Smooth muscle cell (in vitro differentiated cells): ENCODE measurements around the gene GRID1. TPM values are rescaled to one million over a fixed set of nuclear protein-coding genes. Genes with fewer than 3 reads are reported as not detected.

Source experiments
- DNase-seq: peaks from one replicate; lab custom pipeline; 2025; ENCODE audit not compliant: unreplicated experiment; lab: John Stamatoyannopoulos, UW
- H2AFZ ChIP-seq: fragments of 200-600 bp; sonication (generic); 2 replicates; pipeline ENCODE4 v1.6.0; 2016; ENCODE audit warnings: antibody characterized with exemption, low read depth, mild to moderate bottlenecking
- H3F3A ChIP-seq: fragments of 200-600 bp; sonication (generic); 2 replicates; pipeline ENCODE4 v1.6.0; 2017; ENCODE audit warnings: antibody characterized with exemption, low read depth
- H3K27ac ChIP-seq: fragments of 200-600 bp; sonication (generic); 2 replicates; pipeline ENCODE4 v1.5.1; 2016; ENCODE audit warnings: low read depth, mild to moderate bottlenecking
- H3K27me3 ChIP-seq: fragments of 200-600 bp; sonication (generic); 2 replicates; pipeline ENCODE4 v1.6.1; 2016; ENCODE audit warnings: low read depth, mild to moderate bottlenecking
- H3K36me3 ChIP-seq: fragments of 200-600 bp; sonication (generic); 2 replicates; pipeline ENCODE4 v1.5.1; 2016; ENCODE audit warnings: low read depth
- H3K4me1 ChIP-seq: fragments of 200-600 bp; sonication (generic); 2 replicates; pipeline ENCODE4 v1.5.1; 2016; ENCODE audit warnings: low read depth
- H3K4me2 ChIP-seq: fragments of 200-600 bp; sonication (generic); 2 replicates; pipeline ENCODE4 v1.6.0; 2016; ENCODE audit warnings: mild to moderate bottlenecking
- H3K4me3 ChIP-seq: fragments of 200-600 bp; sonication (generic); 2 replicates; pipeline ENCODE4 v1.5.1; 2016; ENCODE audit warnings: mild to moderate bottlenecking
- H3K79me2 ChIP-seq: fragments of 200-600 bp; sonication (generic); 2 replicates; pipeline ENCODE4 v1.6.0; 2016; ENCODE audit warnings: low read depth, mild to moderate bottlenecking
- H3K9ac ChIP-seq: fragments of 200-600 bp; sonication (generic); 2 replicates; pipeline ENCODE4 v1.6.0; 2016; ENCODE audit warnings: low read depth
- H3K9me3 ChIP-seq: fragments of 200-600 bp; sonication (generic); replicated peaks from 2 replicates; pipeline ENCODE4 v1.5.1; 2016; ENCODE audit warnings: low read depth
- H4K20me1 ChIP-seq: fragments of 200-600 bp; sonication (generic); 2 replicates; pipeline ENCODE4 v1.6.0; 2016; ENCODE audit warnings: low read depth
- WGBS: methylation state at CpG from one replicate; pipeline ENCODE4 v1.1.7; 2016; ENCODE audit warnings: low lambda C conversion rate; 5-methylcytosine and 5-hydroxymethylcytosine counted together
- polyA plus RNA-seq: library from polyadenylated mRNA; unstranded; fragments of >200 nt; fragmentation: Nextera tagmentation; extraction: Ambion mirVana; gene quantifications from 2 replicates; pipeline ENCODE4 v1.2.1, GENCODE V29; 2016
- total RNA-seq: library from RNA; depleted of rRNA; stranded (reverse); fragments of >200 nt; gene quantifications from 2 replicates; pipeline ENCODE4 v1.2.3, GENCODE V29; 2014
- TF ChIP-seq, protein P1 (sequence below): fragments of 200-600 bp; sonication (generic); IDR thresholded peaks from 2 replicates; pipeline ENCODE4 v1.5.1; 2017; ENCODE audit warnings: borderline replicate concordance, mild to moderate bottlenecking, antibody characterized with exemption; ENCODE audit not compliant: insufficient read depth, poor library complexity, severe bottlenecking

Gene GRID1
- total and polyA plus RNA-seq, 2 experiments from 2014 or later, result 4.4 to 7.4 TPM

DNA sequence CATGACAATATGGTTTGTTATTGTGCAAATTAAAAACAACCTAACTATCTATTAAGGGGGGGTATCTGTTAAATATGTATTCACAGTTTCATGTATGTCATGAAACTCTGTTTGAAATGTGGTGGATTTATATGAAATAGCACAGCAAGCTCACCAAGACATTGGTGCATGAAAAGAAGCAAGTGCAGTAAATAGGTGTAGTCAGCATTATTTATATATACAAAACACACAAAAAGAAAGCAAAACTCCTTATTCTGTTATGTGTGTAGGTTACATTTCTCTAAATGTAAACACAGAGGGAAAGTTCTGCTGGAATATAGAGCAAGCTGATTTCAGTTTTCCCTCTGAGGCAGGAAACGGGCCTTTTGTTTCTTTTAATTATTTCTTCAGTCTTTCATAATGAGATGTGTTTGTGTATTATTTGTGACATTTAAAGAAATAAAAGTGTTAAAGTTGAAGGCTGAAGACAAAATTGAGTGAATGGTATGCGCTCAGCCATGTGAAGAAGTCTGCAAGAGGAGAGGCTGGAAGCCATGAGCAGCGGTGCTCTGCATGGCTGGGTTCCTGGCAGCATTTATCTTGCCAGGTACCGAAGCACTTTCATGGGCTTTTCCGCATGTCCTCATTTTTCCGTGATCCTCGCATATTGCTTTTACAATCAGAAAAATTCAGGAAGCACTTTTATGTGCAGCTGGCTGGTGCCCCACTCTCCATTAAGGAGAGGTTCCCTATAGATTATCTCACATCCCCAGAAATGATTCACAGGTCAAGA, 38.5 kb downstream of the GRID1 start:
- Histone ChIP-seq H3K4me3 (no peak overlapping the region), H2AFZ (no peak overlapping the region), H3F3A (no peaks in the 10 kb centered on the region), H3K9ac (no peak overlapping the region), H3K4me2 (no peak overlapping the region), H3K79me2 (no peaks in the 10 kb centered on the region), H3K9me3 (no peaks in the 10 kb centered on the region), H3K4me1 (no peaks in the 10 kb centered on the region), H3K27ac (no peak overlapping the region), H3K36me3 (no peaks in the 10 kb centered on the region), H3K27me3 (no peaks in the 10 kb centered on the region), H4K20me1 (peaks cover 23% of the 10 kb centered on the region)
- no peak for DNase-seq
- WGBS, result 83% methylated on average over 7 of the region's 7 CpGs
- TF ChIP-seq, protein P1, sequence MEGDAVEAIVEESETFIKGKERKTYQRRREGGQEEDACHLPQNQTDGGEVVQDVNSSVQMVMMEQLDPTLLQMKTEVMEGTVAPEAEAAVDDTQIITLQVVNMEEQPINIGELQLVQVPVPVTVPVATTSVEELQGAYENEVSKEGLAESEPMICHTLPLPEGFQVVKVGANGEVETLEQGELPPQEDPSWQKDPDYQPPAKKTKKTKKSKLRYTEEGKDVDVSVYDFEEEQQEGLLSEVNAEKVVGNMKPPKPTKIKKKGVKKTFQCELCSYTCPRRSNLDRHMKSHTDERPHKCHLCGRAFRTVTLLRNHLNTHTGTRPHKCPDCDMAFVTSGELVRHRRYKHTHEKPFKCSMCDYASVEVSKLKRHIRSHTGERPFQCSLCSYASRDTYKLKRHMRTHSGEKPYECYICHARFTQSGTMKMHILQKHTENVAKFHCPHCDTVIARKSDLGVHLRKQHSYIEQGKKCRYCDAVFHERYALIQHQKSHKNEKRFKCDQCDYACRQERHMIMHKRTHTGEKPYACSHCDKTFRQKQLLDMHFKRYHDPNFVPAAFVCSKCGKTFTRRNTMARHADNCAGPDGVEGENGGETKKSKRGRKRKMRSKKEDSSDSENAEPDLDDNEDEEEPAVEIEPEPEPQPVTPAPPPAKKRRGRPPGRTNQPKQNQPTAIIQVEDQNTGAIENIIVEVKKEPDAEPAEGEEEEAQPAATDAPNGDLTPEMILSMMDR, result no peak

GRCh38 chr10:86325158-86325557, 41.4 kb downstream of the GRID1 start:
- no peaks in the 10 kb centered on the region for H3K79me2 ChIP-seq
- no peak overlapping the region for H3K4me3 ChIP-seq
- no peak overlapping the region for H2AFZ ChIP-seq
- no peak overlapping the region for H3K9ac ChIP-seq
- no peaks in the 10 kb centered on the region for H3K36me3 ChIP-seq
- peaks cover 21% of the 10 kb centered on the region for H4K20me1 ChIP-seq
- no peaks in the 10 kb centered on the region for H3F3A ChIP-seq
- peaks cover 5% of the 10 kb centered on the region for H3K27me3 ChIP-seq
- no peaks in the 10 kb centered on the region for H3K4me1 ChIP-seq
- WGBS, result 80% methylated on average over 5 of the region's 5 CpGs
- TF ChIP-seq, protein P1, result no peak
- no peaks in the 10 kb centered on the region for H3K9me3 ChIP-seq
- DNase-seq, result no peak
- H3K4me2 ChIP-seq, result no peak overlapping the region
- no peak overlapping the region for H3K27ac ChIP-seq

DNA sequence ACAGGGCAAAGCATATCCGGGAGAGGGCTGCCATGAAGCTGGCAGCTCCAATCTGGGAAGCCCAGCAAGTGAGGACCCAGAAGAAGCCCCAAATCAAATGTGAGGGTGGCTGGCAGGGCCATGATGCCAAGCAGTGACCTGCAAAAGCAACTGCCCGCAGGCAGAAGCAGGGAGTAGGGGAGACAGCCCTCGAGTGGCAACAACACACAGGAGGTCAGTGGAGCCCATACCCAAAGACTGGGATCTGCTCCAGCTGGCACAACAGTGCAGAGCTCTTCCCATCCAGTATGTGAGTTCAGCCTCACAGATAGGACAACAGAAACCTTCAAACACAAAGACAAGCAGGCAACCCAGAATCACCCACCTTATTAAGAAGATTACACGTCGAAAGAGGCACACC, 45.0 kb downstream of the GRID1 start:
- peaks cover 47% of the 10 kb centered on the region for H4K20me1 ChIP-seq
- H3K4me1 ChIP-seq, result no peaks in the 10 kb centered on the region
- WGBS, result 93% methylated on average over 5 of the region's 5 CpGs
- no peak overlapping the region for H3K27ac ChIP-seq
- no peak overlapping the region for H3K4me3 ChIP-seq
- H3K9ac ChIP-seq, result no peak overlapping the region
- H3K9me3 ChIP-seq, result no peaks in the 10 kb centered on the region
- no peak overlapping the region for H2AFZ ChIP-seq
- TF ChIP-seq, protein P1, result no peak
- H3K4me2 ChIP-seq, result no peak overlapping the region
- H3K36me3 ChIP-seq, result no peaks in the 10 kb centered on the region
- no peak for DNase-seq
- peaks cover 5% of the 10 kb centered on the region for H3K27me3 ChIP-seq
- H3K79me2 ChIP-seq, result no peaks in the 10 kb centered on the region
- H3F3A ChIP-seq, result no peaks in the 10 kb centered on the region

- Histone ChIP-seq H3K36me3 (no peaks in the 10 kb centered on the region), H3K27me3 (peaks cover 5% of the 10 kb centered on the region), H3K9ac (no peak overlapping the region), H3K9me3 (no peaks in the 10 kb centered on the region), H4K20me1 (peaks cover 46% of the 10 kb centered on the region), H3K4me2 (no peak overlapping the region), H2AFZ (no peak overlapping the region), H3K4me1 (no peaks in the 10 kb centered on the region), H3K27ac (no peak overlapping the region), H3K4me3 (no peak overlapping the region), H3F3A (no peaks in the 10 kb centered on the region), H3K79me2 (no peaks in the 10 kb centered on the region)
- 88% methylated on average over 4 of the region's 4 CpGs for WGBS
- TF ChIP-seq, protein P1, result no peak
- no peak for DNase-seq
Measured at GRCh38 chr10:86319676-86320075, 46.9 kb downstream of the GRID1 start.
